IMR-90 (cell line): Measurements from ENCODE around the gene ATP5MK. TPM values are rescaled to one million over a fixed set of nuclear protein-coding genes. Genes with fewer than 3 reads are reported as not detected.
A peak's percentile ranks its signal among the peaks of the same experiment; 100 is the strongest.

ENCODE experiments used
- ATAC-seq: fragments of 200-7000 bp; cut with Tn5 transposase; 2 replicates; pipeline ENCODE4 v1.9.1; 2020; ENCODE audit warnings: low read depth, mild to moderate bottlenecking, moderate library complexity
- BruUV-seq: library from RNA; stranded (reverse); fragments of 400-500 nt; replicated peaks from 2 replicates; lab custom pipeline; 2021; lab: Mats Ljungman, UMichigan
- CTCF ChIA-PET: fragments of 300-600 bp; formaldehyde crosslinking; extraction: SDS; loops from one replicate; lab custom pipeline; 2021; ENCODE audit warnings: antibody characterized with exemption; lab: Yijun Ruan, JAX
- POLR2A ChIA-PET: fragments of 300-600 bp; sonication (Branson Sonifier 250); formaldehyde crosslinking; loops from one replicate; lab custom pipeline; 2022; ENCODE audit warnings: antibody characterized with exemption; ENCODE audit not compliant: unreplicated experiment; lab: Charles Lee
- DNase-seq: peaks from one replicate; pipeline ENCODE4 v3.0.0; 2013
- H2AFZ ChIP-seq: replicated peaks from 2 replicates; pipeline ENCODE3; 2013; ENCODE audit warnings: low read length, mild to moderate bottlenecking; ENCODE audit not compliant: poor library complexity
- H2AK5ac ChIP-seq: 2 replicates; pipeline ENCODE4 v1.6.1; 2013; ENCODE audit warnings: low read depth, low read length, inconsistent platforms
- H2AK9ac ChIP-seq: replicated peaks from 2 replicates; pipeline ENCODE3; 2013; ENCODE audit warnings: mild to moderate bottlenecking, low read depth, low read length, moderate library complexity; ENCODE audit not compliant: poor library complexity
- H2BK120ac ChIP-seq: 2 replicates; pipeline ENCODE4 v1.6.1; 2013; ENCODE audit warnings: low read depth, low read length, inconsistent platforms
- H2BK15ac ChIP-seq: 3 replicates; pipeline ENCODE4 v1.6.1; 2013; ENCODE audit warnings: low read depth, low read length, inconsistent platforms
- H2BK20ac ChIP-seq: 2 replicates; pipeline ENCODE4 v1.6.1; 2013; ENCODE audit warnings: low read depth, mild to moderate bottlenecking, inconsistent platforms, low read length, moderate library complexity
- H2BK5ac ChIP-seq: 2 replicates; pipeline ENCODE4 v1.6.1; 2013; ENCODE audit warnings: mild to moderate bottlenecking, low read depth, low read length, inconsistent platforms; ENCODE audit not compliant: poor library complexity, severe bottlenecking
- H3K14ac ChIP-seq: replicated peaks from 2 replicates; pipeline ENCODE4 v1.6.1; 2013; ENCODE audit warnings: low read depth, low read length, inconsistent platforms
- H3K18ac ChIP-seq: 2 replicates; pipeline ENCODE4 v1.6.1; 2013; ENCODE audit warnings: low read depth, low read length, control low read depth
- H3K23ac ChIP-seq: 2 replicates; pipeline ENCODE4 v1.6.1; 2013; ENCODE audit warnings: low read depth, low read length, inconsistent platforms
- H3K27ac ChIP-seq: 2 replicates; pipeline ENCODE4 v1.5.1; 2013; ENCODE audit warnings: mild to moderate bottlenecking, control low read depth, low read length; ENCODE audit not compliant: insufficient read depth
- H3K27me3 ChIP-seq: 2 replicates; pipeline ENCODE4 v1.6.1; 2013; ENCODE audit warnings: low read length; ENCODE audit not compliant: control insufficient read depth, insufficient read depth
- H3K36me3 ChIP-seq: 2 replicates; pipeline ENCODE4 v1.6.1; 2013; ENCODE audit warnings: low read length, mixed read lengths; ENCODE audit not compliant: control insufficient read depth, insufficient read depth
- H3K4ac ChIP-seq: 2 replicates; pipeline ENCODE4 v1.6.1; 2013; ENCODE audit warnings: low read depth, low read length, inconsistent platforms
- H3K4me1 ChIP-seq: 2 replicates; pipeline ENCODE4 v1.6.1; 2013; ENCODE audit warnings: low read length, mixed read lengths; ENCODE audit not compliant: control insufficient read depth, insufficient read depth
- H3K4me2 ChIP-seq: 2 replicates; pipeline ENCODE4 v1.6.1; 2013; ENCODE audit warnings: low read depth, mild to moderate bottlenecking, control low read depth, low read length, moderate library complexity
- H3K4me3 ChIP-seq: 2 replicates; pipeline ENCODE4 v1.5.1; 2013; ENCODE audit warnings: low read depth, mild to moderate bottlenecking, control low read depth, low read length, moderate library complexity; ENCODE audit not compliant: insufficient read depth
- H3K56ac ChIP-seq: 2 replicates; pipeline ENCODE4 v1.6.1; 2013; ENCODE audit warnings: low read length, inconsistent platforms; ENCODE audit not compliant: insufficient read depth; ENCODE audit errors: extremely low read depth
- H3K79me1 ChIP-seq, 2 experiments: 2 replicates each; pipeline ENCODE4 v1.6.1; 2013; ENCODE audit warnings: low read length in 2 of 2, inconsistent platforms in 1 of 2, low read depth in 1 of 2
- H3K9ac ChIP-seq: 2 replicates; pipeline ENCODE4 v1.6.1; 2013; ENCODE audit warnings: low read depth, low read length, control low read depth
- H3K9me1 ChIP-seq: 2 replicates; pipeline ENCODE4 v1.6.1; 2013; ENCODE audit warnings: low read length, inconsistent platforms; ENCODE audit not compliant: insufficient read depth
- H3K9me3 ChIP-seq: 2 replicates; pipeline ENCODE4 v1.6.1; 2013; ENCODE audit warnings: low read length; ENCODE audit not compliant: control insufficient read depth, insufficient read depth
- H4K20me1 ChIP-seq: 2 replicates; pipeline ENCODE4 v1.6.1; 2013; ENCODE audit warnings: low read length, inconsistent platforms; ENCODE audit not compliant: insufficient read depth
- H4K5ac ChIP-seq: 2 replicates; pipeline ENCODE4 v1.6.1; 2013; ENCODE audit warnings: mild to moderate bottlenecking, low read depth, low read length, control low read depth
- H4K8ac ChIP-seq, 2 experiments: 2 replicates each; pipeline ENCODE4 v1.6.1; 2013; ENCODE audit warnings: low read depth in 2 of 2, low read length in 2 of 2, control low read depth in 1 of 2, inconsistent platforms in 1 of 2
- H4K91ac ChIP-seq: 2 replicates; pipeline ENCODE4 v1.6.1; 2013; ENCODE audit warnings: low read depth, low read length, inconsistent platforms; ENCODE audit not compliant: insufficient read depth
- CEBPB ChIP-seq: IDR thresholded peaks from 2 replicates; pipeline ENCODE4 v1.6.1; 2012; ENCODE audit warnings: low read depth, low read length, improper control_type of control experiment
- CHD1 ChIP-seq: IDR thresholded peaks from 2 replicates; pipeline ENCODE4 v1.6.1; 2012; ENCODE audit warnings: low read depth, low read length, improper control_type of control experiment
- CTCF ChIP-seq: conservative IDR thresholded peaks from 2 replicates; pipeline ENCODE4 v1.5.1; 2012; ENCODE audit warnings: mild to moderate bottlenecking, low read depth, low read length, improper control_type of control experiment
- ELK1 ChIP-seq: fragments of 150-350 bp; IDR thresholded peaks from 2 replicates; pipeline ENCODE4 v1.6.1; 2016; ENCODE audit warnings: low read depth, mild to moderate bottlenecking, low read length, moderate library complexity, borderline replicate concordance
- FOS ChIP-seq: fragments of 150-350 bp; IDR thresholded peaks from 2 replicates; pipeline ENCODE4 v1.6.1; 2016; ENCODE audit warnings: low read depth, low read length
- MAZ ChIP-seq: IDR thresholded peaks from 2 replicates; pipeline ENCODE4 v1.6.1; 2012; ENCODE audit warnings: low read depth, mild to moderate bottlenecking, low read length, improper control_type of control experiment, moderate library complexity, borderline replicate concordance
- MXI1 ChIP-seq: IDR thresholded peaks from 2 replicates; pipeline ENCODE4 v1.6.1; 2012; ENCODE audit warnings: low read depth, mild to moderate bottlenecking, low read length, moderate library complexity, borderline replicate concordance
- POLR2A ChIP-seq: IDR thresholded peaks from 2 replicates; pipeline ENCODE4 v1.6.1; 2012; ENCODE audit warnings: mild to moderate bottlenecking, low read depth, low read length
- RFX5 ChIP-seq: IDR thresholded peaks from 2 replicates; pipeline ENCODE4 v1.8.0; 2012; ENCODE audit warnings: low read depth, mild to moderate bottlenecking, low read length, moderate library complexity
- SMC3 ChIP-seq: fragments of 150-350 bp; IDR thresholded peaks from 2 replicates; pipeline ENCODE4 v1.6.1; 2016; ENCODE audit warnings: low read depth, mild to moderate bottlenecking, antibody characterized with exemption, low read length, moderate library complexity
- USF2 ChIP-seq: fragments of 150-350 bp; IDR thresholded peaks from 2 replicates; pipeline ENCODE4 v1.6.1; 2017; ENCODE audit warnings: mild to moderate bottlenecking, antibody characterized with exemption, low read length, low read depth
- WGBS, 2 experiments: methylation state at CpG; one replicate each; pipeline versions ENCODE4 v1.1.5 to v1.1.7; 2013; ENCODE audit warnings: missing lambda C conversion rate in 2 of 2; ENCODE audit not compliant: insufficient read length in 1 of 2; ENCODE audit errors: extremely low coverage in 2 of 2; 5-methylcytosine and 5-hydroxymethylcytosine counted together
- dilution Hi-C: fragments of 300-500 bp; cut with HindIII; formaldehyde crosslinking; loops from one replicate; pipeline ENCODE4 v1.14.3; 2018; ENCODE audit warnings: low sequenced_read_pairs; ENCODE audit not compliant: unreplicated experiment
- in situ Hi-C: fragments of 300-500 bp; cut with MboI; formaldehyde crosslinking; loops from 3 replicates; pipeline ENCODE4 v1.14.3; 2019; ENCODE audit warnings: low sequenced_read_pairs, inconsistent platforms, mixed read lengths
- intact Hi-C: fragments of 100-400 bp; cut with micrococcal nuclease; formaldehyde crosslinking; loops from 2 replicates; pipeline ENCODE4 v1.10.0; 2022
- polyA plus RNA-seq, 3 experiments: library from polyadenylated mRNA; depleted of rRNA; stranded (reverse); fragments of >200 nt; gene quantifications; 2 replicates each; pipeline ENCODE4 v1.2.3, GENCODE V29; 2012; ENCODE audit warnings: low replicate concordance in 1 of 3
- total RNA-seq: library from RNA; depleted of rRNA; stranded (reverse); fragments of >200 nt; gene quantifications from 2 replicates; pipeline ENCODE4 v1.2.3, GENCODE V29; 2012

The ATP5MK gene
- total and polyA plus RNA-seq, 2 of the 4 experiments (the other 2 are of a cell fraction) = 73.4 to 101 TPM

GRCh38 chr10:103350175-103350516 lies 46.1 kb downstream of the ATP5MK start:
- TF ChIP-seq CHD1 (no peak), CEBPB (no peak), RFX5 (no peak), CTCF (no peak), USF2 (no peak), POLR2A (no peak), ELK1 (no peak), MAZ (no peak), MXI1 (no peak), FOS (no peak), SMC3 (no peak)
- no peak overlapping the region for H3K18ac ChIP-seq
- DNase-seq (no peak), ATAC-seq (no peak)
- H3K9ac ChIP-seq = peak overlapping the region; percentile 92
- peaks cover 9% of the 10 kb centered on the region for H3K36me3 ChIP-seq
- H3K56ac ChIP-seq = peak overlapping the region; percentile 47; the same call in 1 of the 2 replicates
- peak overlapping the region; percentile 91 for H3K4ac ChIP-seq
- peaks cover 12 to 23% of the 10 kb centered on the region in 2 experiments; a peak in 3 of 4 replicates for H3K79me1 ChIP-seq
- dilution Hi-C loops = no loop called here
- intact Hi-C loops = no loop called here
- H4K5ac ChIP-seq = 0 out of 2 replicates have a peak overlapping the region, but pooled peaks have one; percentile 28
- H4K91ac ChIP-seq = peak overlapping the region; percentile 49; the same call in 1 of the 2 replicates
- H2AK9ac ChIP-seq = peak overlapping the region; percentile 90
- no TSS peak for BruUV-seq
- ChIA-PET POLR2A (interaction anchor here (0.6 kb wide), 1 partner anchor 167 kb away, joined by 6 read pairs; no protein-coding TSS in a partner anchor), CTCF (no interaction called here)
- 63% methylated on average over 4 of the region's 16 CpGs; no CpG with 5 or more reads in 1 of the 2 experiments for WGBS, 2 experiments
- peak overlapping the region; percentile 98 for H3K4me3 ChIP-seq
- H4K8ac ChIP-seq = peak overlapping the region; percentile 27 to 75; a peak in 2 of 4 replicates
- H3K4me2 ChIP-seq = peak overlapping the region; percentile 90
- no peak overlapping the region for H2AK5ac ChIP-seq
- no peaks in the 10 kb centered on the region for H3K9me3 ChIP-seq
- peak overlapping the region; percentile 95 for H3K27ac ChIP-seq
- H3K9me1 ChIP-seq = no peaks in the 10 kb centered on the region
- no peaks in the 10 kb centered on the region for H3K4me1 ChIP-seq
- H2BK15ac ChIP-seq = no peak overlapping the region
- H3K27me3 ChIP-seq = no peaks in the 10 kb centered on the region
- H3K14ac ChIP-seq = peak overlapping the region; percentile 79
- no peak overlapping the region for H2BK20ac ChIP-seq
- no peak overlapping the region for H2BK120ac ChIP-seq
- peak overlapping the region; percentile 94 for H2AFZ ChIP-seq
- peak overlapping the region; percentile 72 for H2BK5ac ChIP-seq
- peak overlapping the region; percentile 89 for H3K23ac ChIP-seq
- no peaks in the 10 kb centered on the region for H4K20me1 ChIP-seq
- in situ Hi-C loops = no loop called here
